Measurements from ENCODE around the gene ANKRD42.

- TF ChIP-seq SMC3 (IDR thresholded peaks at IDR 0.05) (no peak), POLR2AphosphoS2 (conservative IDR thresholded peaks at IDR 0.05; ENCODE audit: low read length) (no peak), MYC (IDR thresholded peaks at IDR 0.05; ENCODE audit: borderline replicate concordance, low read length) (no peak), RFX5 (IDR thresholded peaks at IDR 0.05) (no peak), HDAC2 (IDR thresholded peaks at IDR 0.05) (no peak), CTCF (IDR thresholded peaks at IDR 0.05) (no peak), NFE2L2 (conservative IDR thresholded peaks at IDR 0.05; ENCODE audit: low read length) (no peak), ZFP36 (IDR thresholded peaks at IDR 0.05; ENCODE audit: borderline replicate concordance, partially characterized antibody) (no peak), EP300 (IDR thresholded peaks at IDR 0.05) (no peak), CHD2 (IDR thresholded peaks at IDR 0.05; ENCODE audit: low read length, partially characterized antibody) (no peak), PBX3 (IDR thresholded peaks at IDR 0.05) (no peak), POLR2A (IDR thresholded peaks at IDR 0.05; ENCODE audit: low read length) (no peak)
- TF ChIP-seq, protein P1, sequence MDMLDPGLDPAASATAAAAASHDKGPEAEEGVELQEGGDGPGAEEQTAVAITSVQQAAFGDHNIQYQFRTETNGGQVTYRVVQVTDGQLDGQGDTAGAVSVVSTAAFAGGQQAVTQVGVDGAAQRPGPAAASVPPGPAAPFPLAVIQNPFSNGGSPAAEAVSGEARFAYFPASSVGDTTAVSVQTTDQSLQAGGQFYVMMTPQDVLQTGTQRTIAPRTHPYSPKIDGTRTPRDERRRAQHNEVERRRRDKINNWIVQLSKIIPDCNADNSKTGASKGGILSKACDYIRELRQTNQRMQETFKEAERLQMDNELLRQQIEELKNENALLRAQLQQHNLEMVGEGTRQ (IDR thresholded peaks at IDR 0.05) = no peak
These were observed 44.6 kb downstream of the ANKRD42 start for GRCh38 chr11:83238111-83238510.

All from A549 (cell line).